Measurements from ENCODE around the gene CENPVL3.
"Not testable (repeated sequence)": the region's sequence is repeated elsewhere in the genome, so short reads cannot be mapped to it uniquely, and the experiment has no call there.

CENPVL3 gene

GRCh38 chrX:51618241-51619155 lies at the start of gene CENPVL3:
CENPVL3 (minus strand) TSS chrX:51618912; CDS start chrX:51618873, 39 bp downstream.
- not testable (repeated sequence) for DNase-seq (ENCODE audit: low read depth); H3K4me3 ChIP-seq (ENCODE audit: low read length)

GRCh38 chrX:51665981-51666380 lies 47.3 kb upstream of the CENPVL3 start:
- no peak overlapping the region for H3K4me3 ChIP-seq (ENCODE audit: low read length)
- no peak for TF ChIP-seq CTCF (conservative IDR thresholded peaks at IDR 0.05; ENCODE audit: low read length)
- DNase-seq (ENCODE audit: low read depth): no peak

GRCh38 chrX:51643377-51643776 lies 24.7 kb upstream of the CENPVL3 start:
- TF ChIP-seq CTCF (conservative IDR thresholded peaks at IDR 0.05; ENCODE audit: low read length): no peak
- no peak overlapping the region for H3K4me3 ChIP-seq (ENCODE audit: low read length)
- no peak for DNase-seq (ENCODE audit: low read depth)

GRCh38 chrX:51641421-51642021 lies 22.8 kb upstream of the CENPVL3 start:
- peak; percentile 59 for TF ChIP-seq CTCF (conservative IDR thresholded peaks at IDR 0.05; ENCODE audit: low read length)
- H3K4me3 ChIP-seq (ENCODE audit: low read length): no peak overlapping the region
- peak; percentile 46 for DNase-seq (ENCODE audit: low read depth)

- not testable (repeated sequence) for DNase-seq (ENCODE audit: low read depth); H3K4me3 ChIP-seq (ENCODE audit: low read length)
These were observed 17.8 kb upstream of the CENPVL3 start for GRCh38 chrX:51636511-51636910.

GRCh38 chrX:51614353-51615012 lies 4.2 kb downstream of the CENPVL3 start:
- peak; percentile 63 for TF ChIP-seq CTCF (conservative IDR thresholded peaks at IDR 0.05; ENCODE audit: low read length)
- H3K4me3 ChIP-seq (ENCODE audit: low read length): no peak overlapping the region
- DNase-seq (ENCODE audit: low read depth): peak; percentile 59

GRCh38 chrX:51608766-51609165 lies 9.9 kb downstream of the CENPVL3 start:
- peak; percentile 33 for DNase-seq (ENCODE audit: low read depth)
- no peak for TF ChIP-seq CTCF (conservative IDR thresholded peaks at IDR 0.05; ENCODE audit: low read length)
- no peak overlapping the region for H3K4me3 ChIP-seq (ENCODE audit: low read length)

Data from AG10803 (cell line).